ENCODE measurements around the gene GPR161.

GPR161 gene

GRCh38 chr1:168110896-168111545, 25.7 kb downstream of the GPR161 start:
- H3K27ac Mint-ChIP-seq = no peak overlapping the region
- no peak overlapping the region for H3K4me3 Mint-ChIP-seq
- H3K9me3 Mint-ChIP-seq = no peaks in the 10 kb centered on the region
- H3K36me3 Mint-ChIP-seq (ENCODE audit: low read depth) = no peaks in the 10 kb centered on the region
- H3K27me3 Mint-ChIP-seq (ENCODE audit: low read depth) = peaks cover 5% of the 10 kb centered on the region
- no peaks in the 10 kb centered on the region for H3K4me1 Mint-ChIP-seq (ENCODE audit: low read depth)
- DNase-seq (ENCODE audit: low spot score) = no peak

DNA sequence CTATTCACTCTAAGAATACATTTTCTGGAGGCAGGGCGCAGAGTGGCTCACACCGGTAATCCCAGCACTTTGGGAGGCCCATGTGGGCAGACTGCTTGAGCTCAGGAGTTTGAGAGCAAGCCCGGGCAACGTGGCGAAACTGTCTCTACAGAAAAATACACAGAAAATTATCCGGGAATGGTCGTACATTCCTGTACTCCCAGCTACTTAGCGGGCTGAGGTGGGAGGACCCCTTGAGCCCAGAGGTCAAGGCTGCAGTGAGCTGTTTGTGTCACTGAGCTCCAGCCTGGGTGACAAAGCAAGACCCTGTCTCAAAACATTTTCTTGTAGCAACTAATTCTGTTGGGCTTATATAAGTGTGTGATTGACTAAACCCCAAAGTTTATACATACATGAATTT, 30.5 kb downstream of the GPR161 start:
- no peaks in the 10 kb centered on the region for H3K36me3 Mint-ChIP-seq (ENCODE audit: low read depth)

DNA sequence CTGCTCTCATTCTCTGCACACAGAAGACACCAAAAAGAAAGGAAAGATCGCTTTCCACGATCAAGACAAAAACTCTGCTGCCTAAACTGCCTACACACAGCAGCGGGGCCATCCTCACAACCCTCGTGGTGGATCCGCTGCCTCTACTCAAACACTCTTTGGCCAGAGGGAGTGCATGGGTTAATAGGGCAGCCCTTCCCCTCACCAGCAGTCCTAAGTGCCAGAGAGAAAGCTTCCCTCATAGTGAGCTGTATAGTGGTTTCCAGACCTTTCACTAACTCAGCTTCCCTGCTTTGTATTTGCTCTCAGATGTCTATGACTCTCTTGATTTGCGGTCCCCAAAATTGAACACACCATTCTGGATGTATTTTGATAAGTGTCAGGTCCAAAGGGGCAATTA, 30.9 kb downstream of the GPR161 start:
- no peak overlapping the region for H3K27ac Mint-ChIP-seq
- H3K27me3 Mint-ChIP-seq (ENCODE audit: low read depth) = peaks cover 5% of the 10 kb centered on the region
- H3K4me3 Mint-ChIP-seq = no peak overlapping the region
- H3K9me3 Mint-ChIP-seq = no peaks in the 10 kb centered on the region
- no peak for DNase-seq (ENCODE audit: low spot score)
- no peaks in the 10 kb centered on the region for H3K36me3 Mint-ChIP-seq (ENCODE audit: low read depth)
- H3K4me1 Mint-ChIP-seq (ENCODE audit: low read depth) = no peaks in the 10 kb centered on the region

More for the DNA sequence above, 30.5 kb downstream of the GPR161 start:
- no peak overlapping the region for H3K4me3 Mint-ChIP-seq
- no peak overlapping the region for H3K27ac Mint-ChIP-seq
- H3K27me3 Mint-ChIP-seq (ENCODE audit: low read depth) = peaks cover 5% of the 10 kb centered on the region
- no peaks in the 10 kb centered on the region for H3K4me1 Mint-ChIP-seq (ENCODE audit: low read depth)
- no peaks in the 10 kb centered on the region for H3K9me3 Mint-ChIP-seq
- DNase-seq (ENCODE audit: low spot score) = no peak

GRCh38 chr1:168104535-168104934, 32.2 kb downstream of the GPR161 start:
- no peak overlapping the region for H3K27ac Mint-ChIP-seq
- no peak overlapping the region for H3K4me3 Mint-ChIP-seq
- H3K27me3 Mint-ChIP-seq (ENCODE audit: low read depth) = peaks cover 4% of the 10 kb centered on the region
- DNase-seq (ENCODE audit: low spot score) = no peak
- no peaks in the 10 kb centered on the region for H3K36me3 Mint-ChIP-seq (ENCODE audit: low read depth)
- no peaks in the 10 kb centered on the region for H3K4me1 Mint-ChIP-seq (ENCODE audit: low read depth)
- H3K9me3 Mint-ChIP-seq = no peaks in the 10 kb centered on the region

- peaks cover 1% of the 10 kb centered on the region for H3K27me3 Mint-ChIP-seq (ENCODE audit: low read depth)
- no peaks in the 10 kb centered on the region for H3K9me3 Mint-ChIP-seq
- no peak overlapping the region for H3K27ac Mint-ChIP-seq
- H3K4me1 Mint-ChIP-seq (ENCODE audit: low read depth) = no peaks in the 10 kb centered on the region
- no peak for DNase-seq (ENCODE audit: low spot score)
- no peak overlapping the region for H3K4me3 Mint-ChIP-seq
- H3K36me3 Mint-ChIP-seq (ENCODE audit: low read depth) = no peaks in the 10 kb centered on the region
These were observed 34.2 kb downstream of the GPR161 start for GRCh38 chr1:168102487-168102886.

DNA sequence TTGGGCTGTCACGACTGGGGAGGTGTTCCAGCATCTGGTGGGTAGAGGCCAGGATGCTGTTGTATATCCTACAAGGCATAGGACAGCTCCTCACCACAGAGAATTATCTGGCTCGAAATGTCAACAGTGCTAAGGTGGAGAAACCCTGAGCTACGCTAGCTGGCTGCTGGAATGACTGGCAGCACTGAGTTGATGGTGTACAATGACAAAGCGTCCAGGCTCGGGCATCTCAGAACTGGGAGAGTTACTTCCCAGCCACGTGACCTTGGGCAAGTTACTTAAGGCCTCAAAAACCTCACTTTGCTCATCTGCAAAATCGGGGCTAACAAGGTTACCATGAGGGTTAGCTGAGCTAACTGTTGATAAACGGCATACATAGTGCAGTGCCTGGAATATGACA, 35.4 kb downstream of the GPR161 start:
- Mint-ChIP-seq H3K27ac (no peak overlapping the region), H3K36me3 (ENCODE audit: low read depth) (no peaks in the 10 kb centered on the region), H3K4me3 (no peak overlapping the region), H3K4me1 (ENCODE audit: low read depth) (no peaks in the 10 kb centered on the region), H3K27me3 (ENCODE audit: low read depth) (no peaks in the 10 kb centered on the region), H3K9me3 (no peaks in the 10 kb centered on the region)
- no peak for DNase-seq (ENCODE audit: low spot score)

DNA sequence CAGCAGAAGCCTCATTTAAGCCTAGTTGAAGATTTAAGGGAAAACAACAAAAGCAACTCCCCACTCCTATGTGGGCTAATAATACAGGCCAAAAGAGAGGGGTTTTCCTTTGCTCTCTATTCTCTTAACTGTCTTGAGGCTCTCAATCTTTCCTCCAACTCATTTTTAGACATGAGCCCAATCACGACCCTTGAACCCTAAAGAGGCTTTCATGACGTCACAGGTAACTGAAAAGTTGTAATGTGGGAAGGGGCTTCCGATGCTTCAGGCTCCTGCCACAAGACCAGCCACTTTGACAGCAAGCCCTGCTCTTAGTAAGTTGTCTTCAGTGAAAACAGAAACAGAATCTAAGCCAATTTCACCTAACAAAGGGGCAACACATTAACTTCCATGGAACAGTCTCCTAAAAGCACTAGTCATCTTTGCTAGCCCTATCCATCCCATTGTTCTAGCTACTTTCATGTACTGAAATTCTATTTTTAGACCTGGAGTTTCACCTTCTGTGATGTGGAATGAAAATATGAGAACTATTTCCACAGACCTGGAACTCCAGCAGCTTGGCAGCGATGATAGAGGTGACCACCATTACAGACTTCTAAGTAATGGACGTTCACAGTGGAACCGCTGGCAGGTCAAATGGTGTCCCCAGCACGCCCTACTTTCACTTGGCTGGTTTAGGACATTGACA, 36.3 kb downstream of the GPR161 start:
- Mint-ChIP-seq H3K9me3 (no peaks in the 10 kb centered on the region), H3K27me3 (ENCODE audit: low read depth) (no peaks in the 10 kb centered on the region), H3K27ac (no peak overlapping the region), H3K36me3 (ENCODE audit: low read depth) (no peaks in the 10 kb centered on the region), H3K4me3 (no peak overlapping the region), H3K4me1 (ENCODE audit: low read depth) (no peaks in the 10 kb centered on the region)
- DNase-seq (ENCODE audit: low spot score) = no peak

GRCh38 chr1:168099337-168099801, 37.4 kb downstream of the GPR161 start:
- no peaks in the 10 kb centered on the region for H3K9me3 Mint-ChIP-seq
- no peak overlapping the region for H3K27ac Mint-ChIP-seq
- H3K36me3 Mint-ChIP-seq (ENCODE audit: low read depth) = no peaks in the 10 kb centered on the region
- DNase-seq (ENCODE audit: low spot score) = no peak
- H3K27me3 Mint-ChIP-seq (ENCODE audit: low read depth) = no peaks in the 10 kb centered on the region
- H3K4me3 Mint-ChIP-seq = no peak overlapping the region
- no peaks in the 10 kb centered on the region for H3K4me1 Mint-ChIP-seq (ENCODE audit: low read depth)

- H3K27ac Mint-ChIP-seq = no peak overlapping the region
- no peak overlapping the region for H3K4me3 Mint-ChIP-seq
- H3K4me1 Mint-ChIP-seq (ENCODE audit: low read depth) = no peaks in the 10 kb centered on the region
- H3K9me3 Mint-ChIP-seq = no peaks in the 10 kb centered on the region
- peaks cover 3% of the 10 kb centered on the region for H3K27me3 Mint-ChIP-seq (ENCODE audit: low read depth)
- DNase-seq (ENCODE audit: low spot score) = no peak
- H3K36me3 Mint-ChIP-seq (ENCODE audit: low read depth) = no peaks in the 10 kb centered on the region
These were observed 38.0 kb downstream of the GPR161 start for GRCh38 chr1:168098534-168099320.

DNA sequence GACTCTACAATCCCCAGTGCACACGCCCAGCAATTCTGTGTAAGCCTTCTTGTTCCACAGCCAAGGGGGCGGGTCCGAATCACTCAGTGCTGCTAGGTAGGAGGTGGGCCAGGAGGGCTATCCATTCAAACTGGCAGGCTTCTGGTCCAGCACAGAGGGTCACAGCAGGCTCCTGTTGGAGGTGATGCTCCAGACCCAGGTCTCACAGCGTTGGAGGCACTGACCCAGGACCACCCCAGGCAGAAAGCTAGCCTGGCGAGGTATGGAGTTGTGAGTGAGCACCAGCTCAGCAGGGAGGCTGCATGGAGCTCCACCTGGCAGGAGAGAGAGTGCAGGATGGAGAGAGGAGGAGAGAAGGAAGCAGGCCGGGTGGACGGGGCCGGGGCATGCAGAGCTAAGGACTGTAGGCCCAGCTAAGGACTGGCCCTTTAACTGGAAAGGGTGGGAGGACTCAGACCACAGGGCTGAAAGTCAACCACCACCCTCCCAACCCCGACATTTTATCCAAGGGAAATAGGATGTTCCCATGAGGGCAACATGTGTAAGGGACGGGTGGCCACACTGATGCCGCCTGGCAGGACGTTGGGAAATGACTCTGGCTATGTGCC, 38.7 kb downstream of the GPR161 start:
- DNase-seq (ENCODE audit: low spot score) = no peak
- Mint-ChIP-seq H3K4me1 (ENCODE audit: low read depth) (no peaks in the 10 kb centered on the region), H3K27me3 (ENCODE audit: low read depth) (peaks cover 3% of the 10 kb centered on the region), H3K36me3 (ENCODE audit: low read depth) (no peaks in the 10 kb centered on the region), H3K9me3 (no peaks in the 10 kb centered on the region), H3K27ac (no peak overlapping the region), H3K4me3 (no peak overlapping the region)

DNA sequence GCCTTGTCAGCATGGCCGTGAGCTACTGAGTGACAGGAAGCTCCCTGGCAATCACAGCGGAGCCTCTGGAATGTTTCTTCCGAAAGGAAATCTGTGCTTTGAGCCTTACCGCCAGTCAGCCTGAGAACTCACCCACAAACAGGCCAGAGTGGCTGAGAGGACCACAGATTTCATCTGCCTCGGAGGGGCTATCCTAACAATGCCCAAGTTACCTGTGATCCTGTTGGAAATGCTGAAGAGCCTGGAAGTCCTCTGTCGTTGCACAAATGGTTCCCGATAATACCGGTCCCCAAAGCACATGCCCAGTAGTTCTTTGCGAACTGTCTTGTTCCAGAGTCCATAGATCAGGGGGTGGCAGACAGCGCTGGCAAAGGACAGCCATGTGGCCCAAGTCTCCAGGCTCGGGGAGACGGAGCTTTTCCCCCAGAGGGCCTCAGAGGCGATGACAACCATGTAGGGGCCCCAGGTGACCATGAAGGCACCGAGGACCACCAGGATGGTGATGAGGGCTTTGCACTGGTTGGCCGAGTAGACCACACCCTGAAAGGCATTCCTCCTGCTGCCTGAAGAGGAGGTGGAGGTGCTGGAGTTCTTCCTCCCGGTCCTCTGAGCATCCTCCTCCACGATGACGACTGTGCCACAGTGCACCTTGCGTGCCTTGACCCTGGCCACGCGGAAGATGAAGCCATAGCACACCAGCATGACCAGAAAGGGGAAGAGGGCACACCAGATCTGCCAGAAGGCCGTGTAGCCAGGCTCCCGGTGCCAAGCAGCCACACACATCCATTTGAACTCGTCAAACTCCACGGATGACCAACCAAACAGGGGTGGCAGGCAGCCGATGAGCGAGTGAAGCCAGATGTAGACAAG, 40.2 kb downstream of the GPR161 start:
- H3K36me3 Mint-ChIP-seq (ENCODE audit: low read depth) = no peaks in the 10 kb centered on the region
- H3K27ac Mint-ChIP-seq = no peak overlapping the region
- H3K9me3 Mint-ChIP-seq = no peaks in the 10 kb centered on the region
- no peak overlapping the region for H3K4me3 Mint-ChIP-seq
- no peaks in the 10 kb centered on the region for H3K4me1 Mint-ChIP-seq (ENCODE audit: low read depth)
- no peak for DNase-seq (ENCODE audit: low spot score)
- peaks cover 3% of the 10 kb centered on the region for H3K27me3 Mint-ChIP-seq (ENCODE audit: low read depth)

DNA sequence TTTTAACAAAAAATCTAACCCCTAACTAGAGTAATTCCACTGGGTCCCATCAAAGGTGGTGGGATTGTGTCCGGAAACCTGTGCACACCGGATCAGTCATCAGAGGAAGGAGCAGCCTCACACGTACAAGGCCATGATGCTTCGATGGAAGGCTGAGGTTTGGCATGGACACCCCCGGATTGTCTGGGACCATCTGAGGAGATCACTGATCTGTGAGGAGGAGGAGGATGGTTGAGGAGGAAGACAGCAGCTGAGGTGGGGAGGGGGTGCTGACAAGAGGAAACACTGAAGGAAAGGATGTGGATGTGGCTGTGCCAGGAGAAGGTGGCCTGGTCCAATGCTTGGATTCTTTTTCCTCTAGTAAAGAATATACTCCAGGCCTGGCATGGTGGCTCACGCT, 41.3 kb downstream of the GPR161 start:
- H3K27me3 Mint-ChIP-seq (ENCODE audit: low read depth) = peaks cover 3% of the 10 kb centered on the region
- no peak for DNase-seq (ENCODE audit: low spot score)
- H3K4me1 Mint-ChIP-seq (ENCODE audit: low read depth) = no peaks in the 10 kb centered on the region
- no peak overlapping the region for H3K4me3 Mint-ChIP-seq
- no peaks in the 10 kb centered on the region for H3K9me3 Mint-ChIP-seq
- H3K27ac Mint-ChIP-seq = no peak overlapping the region
- H3K36me3 Mint-ChIP-seq (ENCODE audit: low read depth) = no peaks in the 10 kb centered on the region

DNA sequence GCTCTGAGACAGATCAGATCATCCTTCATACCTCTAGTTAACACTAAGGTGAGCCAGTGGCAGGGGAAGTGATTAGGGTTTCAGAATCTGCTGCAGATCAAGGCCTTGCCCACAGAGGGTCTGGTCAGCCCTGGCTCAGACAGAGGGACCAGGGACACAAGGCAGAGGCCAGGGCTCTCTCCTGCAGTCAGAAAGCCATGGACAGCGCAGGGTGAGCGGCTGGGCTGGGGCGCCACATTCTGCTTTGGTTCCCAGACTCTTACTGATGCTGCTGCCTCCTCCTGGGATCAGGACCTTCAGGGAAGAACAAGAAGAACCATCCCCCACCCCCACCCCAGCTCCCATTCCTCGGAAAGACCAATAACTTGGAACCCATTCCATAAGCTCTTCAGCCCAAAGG, 43.1 kb downstream of the GPR161 start:
- Mint-ChIP-seq H3K9me3 (no peaks in the 10 kb centered on the region), H3K4me3 (no peak overlapping the region), H3K27me3 (ENCODE audit: low read depth) (peaks cover 3% of the 10 kb centered on the region), H3K36me3 (ENCODE audit: low read depth) (no peaks in the 10 kb centered on the region), H3K27ac (no peak overlapping the region), H3K4me1 (ENCODE audit: low read depth) (no peaks in the 10 kb centered on the region)
- DNase-seq (ENCODE audit: low spot score) = no peak
